HAP-1 (cell line): Measurements from ENCODE around the gene MICU2.
A peak's percentile ranks its signal among the peaks of the same experiment; 100 is the strongest.
"Not testable (repeated sequence)": the region's sequence is repeated elsewhere in the genome, so short reads cannot be mapped to it uniquely, and the experiment has no call there.

ENCODE experiments used
- DNase-seq, 2 experiments: peaks; one replicate each; pipeline ENCODE4 v3.0.0-alpha.2; 2016 to 2020; ENCODE audit warnings: low spot score in 2 of 2
- H3K27me3 ChIP-seq: fragments of 250-450 bp; sonication (Bioruptor Pico); 2 replicates; pipeline ENCODE4 v1.5.1; 2020; ENCODE audit warnings: low read depth, mild to moderate bottlenecking, moderate library complexity
- H3K36me3 ChIP-seq: fragments of 250-450 bp; sonication (Bioruptor Pico); replicated peaks from 2 replicates; pipeline ENCODE4 v1.5.1; 2020; ENCODE audit warnings: mild to moderate bottlenecking
- H3K4me1 ChIP-seq: fragments of 250-450 bp; sonication (Bioruptor Pico); 2 replicates; pipeline ENCODE4 v1.5.1; 2020; ENCODE audit warnings: mild to moderate bottlenecking
- H3K4me3 ChIP-seq: fragments of 250-450 bp; sonication (Bioruptor Pico); 2 replicates; pipeline ENCODE4 v1.5.1; 2020; ENCODE audit warnings: mild to moderate bottlenecking, moderate library complexity
- H3K9me3 ChIP-seq: fragments of 250-450 bp; sonication (Bioruptor Pico); 2 replicates; pipeline ENCODE4 v1.5.1; 2020; ENCODE audit warnings: mild to moderate bottlenecking, moderate library complexity
- in situ Hi-C: fragments of 300-500 bp; cut with MboI; formaldehyde crosslinking; loops from 3 replicates; pipeline ENCODE4 v1.14.3; 2020; ENCODE audit warnings: low sequenced_read_pairs, inconsistent platforms, mixed read lengths

The MICU2 gene

DNA sequence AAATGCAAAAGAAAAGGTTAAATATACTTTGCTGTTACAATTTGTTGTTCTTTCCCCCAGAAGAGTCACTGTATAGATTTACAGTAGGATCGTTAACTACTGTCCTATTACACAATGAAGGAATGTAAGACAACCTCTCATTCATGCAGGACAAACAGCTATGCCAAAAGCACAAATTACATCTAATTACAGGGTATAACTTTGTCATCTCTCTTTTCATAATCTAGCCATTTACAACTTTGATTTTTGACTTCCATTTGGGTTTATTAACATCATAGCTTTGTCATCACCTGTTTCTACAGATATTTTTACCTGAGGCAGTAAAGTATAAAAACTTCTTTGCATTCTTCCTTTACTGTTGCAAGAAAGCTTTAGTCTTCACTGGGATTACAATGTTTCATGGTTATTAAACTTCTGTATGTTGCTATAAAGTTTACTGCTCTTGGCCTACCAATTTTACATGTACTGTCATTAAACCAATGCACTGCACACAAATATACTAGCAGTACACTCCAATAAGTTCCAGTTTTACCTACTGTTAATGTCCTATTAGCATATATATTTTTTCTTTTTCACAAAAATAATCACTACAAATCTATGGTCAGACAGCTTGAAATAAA lies 18.9 kb downstream of the MICU2 start:
- DNase-seq = no peak
- Histone ChIP-seq H3K4me3 (no peak overlapping the region), H3K9me3 (no peaks in the 10 kb centered on the region), H3K4me1 (no peaks in the 10 kb centered on the region), H3K27me3 (no peaks in the 10 kb centered on the region), H3K36me3 (no peaks in the 10 kb centered on the region)
- in situ Hi-C loops = no loop called here

- no peak for DNase-seq
- no peaks in the 10 kb centered on the region for H3K4me1 ChIP-seq
- no peaks in the 10 kb centered on the region for H3K36me3 ChIP-seq
- no peak overlapping the region for H3K4me3 ChIP-seq
- no peaks in the 10 kb centered on the region for H3K27me3 ChIP-seq
- in situ Hi-C loops = no loop called here
- no peaks in the 10 kb centered on the region for H3K9me3 ChIP-seq
These were observed 20.5 kb downstream of the MICU2 start for GRCh38 chr13:21583478-21583877.

DNA sequence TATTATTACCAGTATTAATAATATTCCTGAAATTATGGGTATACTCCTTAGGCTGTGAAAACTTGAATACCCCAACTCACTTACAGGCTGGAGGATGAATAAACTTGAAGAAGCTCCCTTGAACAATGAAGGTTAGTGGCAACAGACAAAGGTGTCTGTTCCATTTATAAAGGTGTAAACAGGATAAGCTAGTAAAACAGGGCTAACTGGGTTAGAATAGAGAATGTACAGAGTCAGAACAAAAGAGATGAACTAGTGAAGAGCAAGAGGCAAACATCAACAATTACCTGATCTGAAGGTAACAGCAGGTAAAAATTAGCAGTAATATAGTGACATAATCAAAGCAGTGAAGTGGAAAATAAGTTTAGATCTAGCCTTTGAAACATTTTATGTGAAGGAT lies 23.2 kb downstream of the MICU2 start:
- no peaks in the 10 kb centered on the region for H3K27me3 ChIP-seq

DNA sequence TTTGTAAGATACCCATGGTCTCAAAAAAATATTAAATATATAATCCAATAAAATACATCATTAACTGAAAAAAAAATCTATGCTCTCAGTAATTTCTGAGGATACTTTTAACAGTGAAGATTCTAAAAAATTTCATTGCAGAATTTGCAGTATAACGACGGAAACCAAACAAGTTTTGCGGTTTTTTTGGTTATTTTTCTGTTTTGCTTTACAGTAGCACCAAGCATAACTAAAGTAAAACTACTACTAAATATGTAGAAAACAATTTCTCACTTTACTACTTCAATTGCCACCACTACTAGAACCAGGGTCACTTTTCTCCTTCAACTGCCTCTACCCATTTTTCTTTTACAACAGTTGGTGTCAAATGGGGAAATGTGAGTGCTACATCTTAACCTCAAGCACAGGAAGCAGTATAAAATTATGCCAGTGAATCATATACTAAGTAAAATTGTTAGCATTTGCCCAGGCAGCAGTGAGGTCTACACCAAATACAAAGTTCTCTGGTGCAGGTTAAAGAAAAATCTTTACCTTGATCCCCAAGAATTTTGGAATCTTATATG lies 24.1 kb downstream of the MICU2 start:
- H3K36me3 ChIP-seq = no peaks in the 10 kb centered on the region
- H3K4me1 ChIP-seq = no peaks in the 10 kb centered on the region
- no peak overlapping the region for H3K4me3 ChIP-seq
- no peaks in the 10 kb centered on the region for H3K27me3 ChIP-seq
- DNase-seq = no peak
- no peaks in the 10 kb centered on the region for H3K9me3 ChIP-seq
- in situ Hi-C loops = no loop called here

More for the DNA sequence above, 23.2 kb downstream of the MICU2 start:
- in situ Hi-C loops = no loop called here
- Histone ChIP-seq H3K9me3 (no peaks in the 10 kb centered on the region), H3K4me1 (no peaks in the 10 kb centered on the region), H3K4me3 (no peak overlapping the region), H3K36me3 (no peaks in the 10 kb centered on the region)
- no peak for DNase-seq

DNA sequence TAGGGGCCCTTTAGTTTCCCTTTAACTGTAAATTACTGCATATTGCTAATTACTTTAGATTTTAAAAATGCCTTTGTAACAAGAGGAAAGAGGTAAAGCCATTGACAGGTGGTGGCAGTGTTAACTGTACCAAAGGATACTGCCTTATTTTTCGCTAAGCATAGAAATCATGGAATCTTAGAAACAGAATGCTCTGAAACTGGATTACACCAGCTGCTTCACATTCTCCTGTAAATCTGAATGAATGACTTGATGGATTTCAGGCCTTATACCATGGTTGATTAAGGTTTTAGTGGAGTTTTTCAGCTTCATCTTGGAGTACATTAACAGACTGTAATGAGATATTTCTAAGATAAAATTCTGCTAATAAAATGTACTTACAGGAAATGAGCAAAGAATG lies 25.2 kb downstream of the MICU2 start:
- Histone ChIP-seq H3K27me3 (no peaks in the 10 kb centered on the region), H3K4me3 (no peak overlapping the region), H3K36me3 (no peaks in the 10 kb centered on the region), H3K4me1 (no peaks in the 10 kb centered on the region), H3K9me3 (no peaks in the 10 kb centered on the region)
- in situ Hi-C loops = no loop called here
- DNase-seq = no peak

DNA sequence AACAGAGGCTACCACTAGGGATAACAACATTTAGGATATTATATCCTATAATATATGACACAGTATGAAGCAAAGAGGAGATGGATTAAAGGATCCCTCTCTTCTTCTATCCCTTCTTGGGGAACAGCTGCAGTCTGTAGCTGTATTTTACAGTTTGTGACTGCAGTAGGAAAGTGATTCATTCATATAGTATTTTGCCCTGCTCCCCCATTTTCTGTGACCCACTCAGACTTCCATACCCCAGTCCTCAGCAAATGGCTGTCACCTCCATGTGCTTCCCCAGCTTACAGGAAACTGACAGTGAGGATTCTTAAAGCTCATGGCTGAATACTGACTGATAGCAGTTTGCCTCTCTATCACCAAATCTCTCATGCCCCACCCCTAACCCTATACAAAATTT lies 27.5 kb downstream of the MICU2 start:
- in situ Hi-C loops = no loop called here

GRCh38 chr13:21573920-21574712 lies 29.9 kb downstream of the MICU2 start:
- Histone ChIP-seq H3K27me3 (no peaks in the 10 kb centered on the region), H3K4me3 (no peak overlapping the region), H3K9me3 (no peaks in the 10 kb centered on the region), H3K4me1 (no peaks in the 10 kb centered on the region; the same call in 1 of the 2 replicates), H3K36me3 (no peaks in the 10 kb centered on the region)
- DNase-seq = no peak
- in situ Hi-C loops = no loop called here

More for the DNA sequence above, 27.5 kb downstream of the MICU2 start:
- Histone ChIP-seq H3K4me1 (no peaks in the 10 kb centered on the region; the same call in 1 of the 2 replicates), H3K4me3 (no peak overlapping the region), H3K36me3 (no peaks in the 10 kb centered on the region), H3K9me3 (no peaks in the 10 kb centered on the region), H3K27me3 (no peaks in the 10 kb centered on the region)
- DNase-seq = no peak

DNA sequence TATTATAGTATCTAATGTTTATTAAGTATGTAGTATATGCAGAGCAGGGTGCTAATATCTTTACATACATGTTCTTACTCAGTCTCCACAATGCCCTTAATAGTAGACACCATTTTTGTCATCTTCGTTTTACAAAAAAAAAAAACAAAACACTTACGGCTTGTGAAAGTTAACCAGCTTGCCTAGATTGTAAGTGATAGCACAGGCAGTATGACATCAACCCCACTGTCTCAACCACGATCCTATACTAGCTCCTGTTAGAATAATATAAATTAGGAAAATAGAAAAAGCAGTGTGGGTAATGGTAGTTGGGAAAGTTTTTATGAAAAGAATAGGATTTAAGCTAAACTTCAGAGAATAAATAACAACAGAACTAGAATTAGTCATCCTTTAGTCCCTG lies 34.3 kb downstream of the MICU2 start:
- H3K4me3 ChIP-seq = no peak overlapping the region
- no peaks in the 10 kb centered on the region for H3K27me3 ChIP-seq
- DNase-seq = no peak
- no peaks in the 10 kb centered on the region for H3K9me3 ChIP-seq
- H3K4me1 ChIP-seq = peaks cover 4% of the 10 kb centered on the region; the same call in 1 of the 2 replicates
- H3K36me3 ChIP-seq = peaks cover 3% of the 10 kb centered on the region; the same call in 1 of the 2 replicates
- in situ Hi-C loops = no loop called here

DNA sequence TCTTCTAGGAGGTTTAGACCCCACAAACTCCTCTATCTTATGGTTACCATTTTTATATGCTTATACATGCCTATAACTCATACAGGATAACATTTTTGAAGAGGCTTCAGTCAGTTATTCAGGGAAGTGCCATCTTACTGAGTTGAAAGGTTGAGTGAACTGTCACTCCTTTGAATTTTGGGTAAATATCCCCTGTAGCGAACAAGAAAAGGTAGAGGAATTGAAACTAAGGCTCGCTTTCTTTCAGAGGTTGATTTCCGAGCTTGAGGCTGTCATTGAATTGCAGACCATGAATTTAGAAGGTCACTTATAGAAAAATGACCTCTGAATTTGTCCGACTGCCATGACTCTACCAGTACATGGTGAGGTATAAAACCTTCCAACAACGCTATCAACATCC lies 35.1 kb downstream of the MICU2 start:
- peaks cover 3% of the 10 kb centered on the region for H3K36me3 ChIP-seq
- no peak overlapping the region for H3K4me3 ChIP-seq
- in situ Hi-C loops = no loop called here
- H3K27me3 ChIP-seq = no peaks in the 10 kb centered on the region
- H3K4me1 ChIP-seq = peaks cover 4% of the 10 kb centered on the region; the same call in 1 of the 2 replicates
- DNase-seq = no peak
- H3K9me3 ChIP-seq = no peaks in the 10 kb centered on the region

- Histone ChIP-seq H3K27me3 (no peaks in the 10 kb centered on the region), H3K36me3 (peaks cover 3% of the 10 kb centered on the region), H3K9me3 (no peaks in the 10 kb centered on the region), H3K4me1 (peaks cover 4% of the 10 kb centered on the region; the same call in 1 of the 2 replicates), H3K4me3 (no peak overlapping the region)
- in situ Hi-C loops = no loop called here
- DNase-seq = no peak
These were observed 36.3 kb downstream of the MICU2 start for GRCh38 chr13:21567714-21568113.

GRCh38 chr13:21557995-21558394 lies 46.0 kb downstream of the MICU2 start:
- no peak overlapping the region for H3K4me3 ChIP-seq
- no peaks in the 10 kb centered on the region; the same call in 1 of the 2 replicates for H3K36me3 ChIP-seq
- in situ Hi-C loops = no loop called here
- H3K9me3 ChIP-seq = no peaks in the 10 kb centered on the region
- no peaks in the 10 kb centered on the region for H3K27me3 ChIP-seq
- H3K4me1 ChIP-seq = no peaks in the 10 kb centered on the region
- DNase-seq = peak; percentile 9 to 25

DNA sequence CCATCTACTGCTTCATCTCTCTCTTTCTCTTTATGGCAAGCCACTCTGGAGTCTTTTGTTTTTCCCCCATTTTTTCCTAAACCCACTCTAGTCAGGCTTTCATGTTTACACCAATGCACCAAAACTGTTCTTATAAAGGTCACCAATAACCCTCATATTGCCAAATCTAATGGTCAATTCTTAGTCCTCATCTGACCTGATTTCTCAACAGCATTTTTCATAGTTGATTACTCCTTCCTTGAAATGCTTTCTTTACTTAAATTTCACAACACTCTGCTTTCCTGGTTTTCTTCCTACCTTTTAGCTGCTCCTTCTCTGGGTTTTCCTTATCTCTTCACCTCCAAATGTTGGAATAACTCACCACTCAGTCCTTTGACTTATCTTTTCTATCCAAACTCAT lies 47.9 kb downstream of the MICU2 start:
- Histone ChIP-seq H3K9me3 (no peaks in the 10 kb centered on the region; the same call in 1 of the 2 replicates), H3K4me3 (no peak overlapping the region), H3K4me1 (no peaks in the 10 kb centered on the region), H3K27me3 (no peaks in the 10 kb centered on the region), H3K36me3 (peaks cover 4% of the 10 kb centered on the region; the same call in 1 of the 2 replicates)
- in situ Hi-C loops = no loop called here
- DNase-seq = no peak

DNA sequence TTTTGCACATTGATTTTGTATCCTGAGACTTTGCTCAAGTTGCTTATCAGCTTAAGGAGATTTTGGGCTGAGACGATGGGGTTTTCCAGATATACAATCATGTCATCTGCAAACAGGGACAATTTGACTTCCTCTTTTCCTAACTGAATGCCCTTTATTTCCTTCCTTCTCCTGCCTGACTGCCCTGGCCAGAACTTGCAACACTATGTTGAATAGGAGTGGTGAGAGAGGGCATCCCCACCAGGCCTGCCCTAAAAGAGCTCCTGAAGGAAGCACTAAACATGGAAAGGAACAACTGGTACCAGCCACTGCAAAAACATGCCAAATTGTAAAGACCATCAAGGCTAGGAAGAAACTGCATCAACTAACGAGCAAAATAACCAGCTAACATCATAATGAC lies 50.7 kb downstream of the MICU2 start:
- H3K27me3 ChIP-seq, in situ Hi-C loops, H3K36me3 ChIP-seq, H3K4me3 ChIP-seq, H3K4me1 ChIP-seq, H3K9me3 ChIP-seq, DNase-seq: not testable (repeated sequence)

DNA sequence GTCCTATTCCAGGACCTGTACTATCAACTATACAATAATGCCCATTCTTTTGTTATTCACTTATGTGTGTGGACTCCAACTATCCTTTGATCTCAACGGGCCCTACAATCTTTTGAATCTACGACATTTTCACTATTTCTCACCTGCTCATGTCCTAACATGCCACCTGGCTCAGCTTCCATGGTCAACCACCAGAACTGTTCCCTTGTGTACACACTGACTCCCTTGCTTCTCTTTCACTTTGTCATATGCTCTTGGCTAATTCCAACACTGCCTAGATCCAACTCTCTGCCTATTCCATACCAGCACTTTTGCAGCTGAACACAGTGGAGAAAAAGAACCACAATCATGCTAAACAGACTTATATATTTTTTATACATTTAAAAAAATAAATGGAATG lies 53.1 kb downstream of the MICU2 start:
- DNase-seq = no peak

More for the DNA sequence above, 53.1 kb downstream of the MICU2 start:
- Histone ChIP-seq H3K27me3 (no peaks in the 10 kb centered on the region), H3K36me3 (peaks cover 4% of the 10 kb centered on the region; the same call in 1 of the 2 replicates), H3K4me1 (no peaks in the 10 kb centered on the region), H3K9me3 (no peaks in the 10 kb centered on the region; the same call in 1 of the 2 replicates), H3K4me3 (no peak overlapping the region)
- in situ Hi-C loops = no loop called here
